ENCODE data around the gene CHRNA4. TPM values are rescaled to one million over a fixed set of nuclear protein-coding genes. Genes with fewer than 3 reads are reported as not detected.

Gene CHRNA4
- total and polyA plus RNA-seq, 2 donors (not counting 3 experiments of a cell fraction or from before 2014, with no cell fraction given) = not detected

DNA sequence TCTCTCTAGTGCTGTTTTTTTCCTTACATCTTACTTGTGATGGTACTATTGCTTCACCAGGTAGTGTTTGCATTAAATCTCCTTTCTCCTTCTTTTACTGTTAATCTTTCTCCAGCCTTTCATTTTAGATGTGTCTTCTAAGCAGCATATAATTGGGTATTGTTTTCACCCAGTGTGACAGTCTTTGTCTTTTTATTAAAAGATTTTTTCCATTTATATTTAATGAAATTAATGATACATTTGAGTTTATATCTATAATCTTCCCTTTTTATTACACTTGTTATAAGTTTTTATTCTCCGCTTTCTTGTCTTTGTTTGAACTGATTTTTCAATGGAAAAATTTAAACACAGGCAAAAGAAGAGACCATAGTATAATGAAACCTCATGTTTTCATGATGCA is 59.5 kb downstream of the CHRNA4 start:
- dilution Hi-C loops (cut with MboI; ENCODE audit: extremely low pct_ligation_motif_present, low sequenced_read_pairs) = no loop called here
- no peaks in the 10 kb centered on the region for H3K36me3 ChIP-seq (ENCODE audit: control insufficient read depth in 2 of 2, extremely low read depth in 1 of 2, insufficient read depth in 2 of 2, low read length in 2 of 2)
- H3K79me2 ChIP-seq (ENCODE audit: control insufficient read depth, insufficient read depth, low read length) = no peaks in the 10 kb centered on the region
- ChIA-PET CTCF (interaction anchor here (1.1 kb wide), 1 partner anchor 78 kb away, joined by 7 read pairs; no protein-coding TSS in a partner anchor), POLR2A (no interaction called here)
- intact Hi-C loops (cut with micrococcal nuclease) = no loop called here
- no peak for TF ChIP-seq JUN (IDR thresholded peaks at IDR 0.05; ENCODE audit: borderline replicate concordance, insufficient read depth, insufficient read length, low read depth)
- no peak for TF ChIP-seq POLR2AphosphoS5 (IDR thresholded peaks at IDR 0.05; ENCODE audit: insufficient read depth, low read depth, low read length)
- TF ChIP-seq MYC (IDR thresholded peaks at IDR 0.05; ENCODE audit: low read depth, low read length) = no peak
- TF ChIP-seq EZH2 (IDR thresholded peaks at IDR 0.05; ENCODE audit: borderline replicate concordance, low read depth, low read length, severe bottlenecking) = no peak
- TF ChIP-seq, protein P1, sequence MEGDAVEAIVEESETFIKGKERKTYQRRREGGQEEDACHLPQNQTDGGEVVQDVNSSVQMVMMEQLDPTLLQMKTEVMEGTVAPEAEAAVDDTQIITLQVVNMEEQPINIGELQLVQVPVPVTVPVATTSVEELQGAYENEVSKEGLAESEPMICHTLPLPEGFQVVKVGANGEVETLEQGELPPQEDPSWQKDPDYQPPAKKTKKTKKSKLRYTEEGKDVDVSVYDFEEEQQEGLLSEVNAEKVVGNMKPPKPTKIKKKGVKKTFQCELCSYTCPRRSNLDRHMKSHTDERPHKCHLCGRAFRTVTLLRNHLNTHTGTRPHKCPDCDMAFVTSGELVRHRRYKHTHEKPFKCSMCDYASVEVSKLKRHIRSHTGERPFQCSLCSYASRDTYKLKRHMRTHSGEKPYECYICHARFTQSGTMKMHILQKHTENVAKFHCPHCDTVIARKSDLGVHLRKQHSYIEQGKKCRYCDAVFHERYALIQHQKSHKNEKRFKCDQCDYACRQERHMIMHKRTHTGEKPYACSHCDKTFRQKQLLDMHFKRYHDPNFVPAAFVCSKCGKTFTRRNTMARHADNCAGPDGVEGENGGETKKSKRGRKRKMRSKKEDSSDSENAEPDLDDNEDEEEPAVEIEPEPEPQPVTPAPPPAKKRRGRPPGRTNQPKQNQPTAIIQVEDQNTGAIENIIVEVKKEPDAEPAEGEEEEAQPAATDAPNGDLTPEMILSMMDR (IDR thresholded peaks at IDR 0.05; ENCODE audit: extremely low read depth in 1 of 2, insufficient read depth in 1 of 2, low read depth in 1 of 2, low read length in 2 of 2) = no peak
- TF ChIP-seq, protein P2, sequence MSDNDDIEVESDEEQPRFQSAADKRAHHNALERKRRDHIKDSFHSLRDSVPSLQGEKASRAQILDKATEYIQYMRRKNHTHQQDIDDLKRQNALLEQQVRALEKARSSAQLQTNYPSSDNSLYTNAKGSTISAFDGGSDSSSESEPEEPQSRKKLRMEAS (IDR thresholded peaks at IDR 0.05; ENCODE audit: insufficient read depth, insufficient read length) = no peak
- TF ChIP-seq GATA2 (IDR thresholded peaks at IDR 0.05; ENCODE audit: insufficient read depth, insufficient read length, low read depth, low read length) = no peak
- TF ChIP-seq POLR2A (IDR thresholded peaks at IDR 0.05; ENCODE audit: low read depth, low read length) = no peak
- no peak for TF ChIP-seq FOS (IDR thresholded peaks at IDR 0.05; ENCODE audit: borderline replicate concordance, insufficient read depth, low read length)
- no peaks in the 10 kb centered on the region for H3K4me1 ChIP-seq (ENCODE audit: control insufficient read depth, extremely low read depth, insufficient read depth, low read length)
- no peak overlapping the region for H3K4me2 ChIP-seq (ENCODE audit: insufficient read depth, low read length)
- no TSS peak for BruUV-seq (replicated peaks)
- FAIRE-seq = no peak
- H3K9me1 ChIP-seq (replicated peaks; ENCODE audit: control insufficient read depth, extremely low read depth, insufficient read depth, low read length) = no peaks in the 10 kb centered on the region
- DNase-seq (ENCODE audit: low read depth, low spot score) = no peak
- no peak overlapping the region for H3K9ac ChIP-seq (replicated peaks; ENCODE audit: extremely low read depth, insufficient read depth, low read length)
- no peak overlapping the region for H3K27ac ChIP-seq (ENCODE audit: insufficient read depth, low read depth, low read length)
- H3K4me3 ChIP-seq (replicated peaks in 1 of 3; ENCODE audit: insufficient read depth in 1 of 3, low read depth in 1 of 3, low read length in 3 of 3) = no peak overlapping the region
- H2AFZ ChIP-seq (ENCODE audit: low read depth, low read length) = no peak overlapping the region
- H4K20me1 ChIP-seq (replicated peaks; ENCODE audit: control insufficient read depth, extremely low read depth, insufficient read depth, low read length) = no peaks in the 10 kb centered on the region
- H3K27me3 ChIP-seq (ENCODE audit: control insufficient read depth in 2 of 2, insufficient read depth in 2 of 2, low read length in 2 of 2) = no peaks in the 10 kb centered on the region
- H3K9me3 ChIP-seq (replicated peaks; ENCODE audit: control insufficient read depth, insufficient read depth, low read length) = no peaks in the 10 kb centered on the region

All from endothelial cell of umbilical vein (primary cell).